T follicular helper cell (primary cell): Measurements from ENCODE around the gene CWF19L2.
"Not testable (repeated sequence)": the region's sequence is repeated elsewhere in the genome, so short reads cannot be mapped to it uniquely, and the experiment has no call there.

ENCODE experiments used
- DNase-seq: peaks from one replicate; pipeline ENCODE4 v3.0.0-alpha.2; 2020; ENCODE audit warnings: low read depth

CWF19L2 gene

GRCh38 chr11:107438148-107438547, 19.5 kb downstream of the CWF19L2 start:
- DNase-seq, result no peak

GRCh38 chr11:107430525-107430924, 27.1 kb downstream of the CWF19L2 start:
- DNase-seq, result no peak

- no peak for DNase-seq
These were observed 29.9 kb downstream of the CWF19L2 start for GRCh38 chr11:107427569-107428180.

- DNase-seq, result no peak
These were observed 44.3 kb downstream of the CWF19L2 start for GRCh38 chr11:107413352-107413751.

GRCh38 chr11:107408762-107409211, 48.8 kb downstream of the CWF19L2 start:
- no peak for DNase-seq

- DNase-seq, result no peak
These were observed 52.4 kb downstream of the CWF19L2 start for GRCh38 chr11:107405260-107405659.

- DNase-seq, result not testable (repeated sequence)
These were observed 56.5 kb downstream of the CWF19L2 start for GRCh38 chr11:107401131-107401530.

- no peak for DNase-seq
These were observed 60.3 kb downstream of the CWF19L2 start for GRCh38 chr11:107397357-107397756.

- DNase-seq, result no peak
These were observed 65.0 kb downstream of the CWF19L2 start for GRCh38 chr11:107392611-107393010.

- DNase-seq, result not testable (repeated sequence)
These were observed 66.9 kb downstream of the CWF19L2 start for GRCh38 chr11:107390701-107391100.

- DNase-seq, result no peak
These were observed 70.0 kb downstream of the CWF19L2 start for GRCh38 chr11:107387666-107388065.

- DNase-seq, result no peak
These were observed 72.2 kb downstream of the CWF19L2 start for GRCh38 chr11:107385361-107385981.

- no peak for DNase-seq
These were observed 73.3 kb downstream of the CWF19L2 start for GRCh38 chr11:107384144-107384852.

- no peak for DNase-seq
These were observed 85.2 kb downstream of the CWF19L2 start for GRCh38 chr11:107372439-107372838.

GRCh38 chr11:107370390-107370789, 87.2 kb downstream of the CWF19L2 start:
- DNase-seq, result no peak

- no peak for DNase-seq
These were observed 97.9 kb downstream of the CWF19L2 start for GRCh38 chr11:107359701-107360100.

GRCh38 chr11:107357877-107358276, 99.7 kb downstream of the CWF19L2 start:
- DNase-seq, result no peak

- no peak for DNase-seq
These were observed 102.8 kb downstream of the CWF19L2 start for GRCh38 chr11:107354780-107355179.

GRCh38 chr11:107337917-107338316, 119.7 kb downstream of the CWF19L2 start:
- no peak for DNase-seq

GRCh38 chr11:107331728-107332127, 125.9 kb downstream of the CWF19L2 start:
- DNase-seq, result no peak

- no peak for DNase-seq
These were observed 128.5 kb downstream of the CWF19L2 start for GRCh38 chr11:107329164-107329563.

- no peak for DNase-seq
These were observed 141.2 kb downstream of the CWF19L2 start for GRCh38 chr11:107316426-107316825.

- no peak for DNase-seq
These were observed 149.6 kb downstream of the CWF19L2 start for GRCh38 chr11:107307991-107308390.
